Stimulated activated CD4-positive, alpha-beta T cell treated with anti-CD3 and anti-CD28 coated beads, Interleukin-4, amount 100 ng/mL, for 4 hours (primary cell): ENCODE results near the gene PDE4DIP.
"Not testable (repeated sequence)": the region's sequence is repeated elsewhere in the genome, so short reads cannot be mapped to it uniquely, and the experiment has no call there.

Experiments
- DNase-seq, 2 experiments: peaks; one replicate each; pipeline ENCODE4 v3.0.0-alpha.2; 2020

Gene PDE4DIP

GRCh38 chr1:148977785-148978184 is 133.6 kb downstream of the PDE4DIP start:
- not testable (repeated sequence) for DNase-seq

- DNase-seq: not testable (repeated sequence)
Observed at GRCh38 chr1:148989378-148989777, 145.2 kb downstream of the PDE4DIP start.

- not testable (repeated sequence) for DNase-seq
Observed at GRCh38 chr1:148990233-148990788, 146.1 kb downstream of the PDE4DIP start.

- not testable (repeated sequence) for DNase-seq
Observed at GRCh38 chr1:148991818-148992217, 147.6 kb downstream of the PDE4DIP start.

GRCh38 chr1:148992364-148992763 is 148.1 kb downstream of the PDE4DIP start:
- DNase-seq: not testable (repeated sequence)

GRCh38 chr1:148996449-148997224 is 152.4 kb downstream of the PDE4DIP start:
- not testable (repeated sequence) for DNase-seq

GRCh38 chr1:148997405-148997804 is 153.2 kb downstream of the PDE4DIP start:
- DNase-seq: not testable (repeated sequence)

GRCh38 chr1:149002664-149003063 is 158.4 kb downstream of the PDE4DIP start:
- DNase-seq: not testable (repeated sequence)

- DNase-seq: not testable (repeated sequence)
Observed at GRCh38 chr1:149008326-149008725, 164.1 kb downstream of the PDE4DIP start.

- not testable (repeated sequence) for DNase-seq
Observed at GRCh38 chr1:149008769-149009168, 164.5 kb downstream of the PDE4DIP start.

- DNase-seq: not testable (repeated sequence)
Observed at GRCh38 chr1:149009761-149010160, 165.5 kb downstream of the PDE4DIP start.

GRCh38 chr1:149012599-149012998 is 168.4 kb downstream of the PDE4DIP start:
- not testable (repeated sequence) for DNase-seq

GRCh38 chr1:149013513-149013912 is 169.3 kb downstream of the PDE4DIP start:
- DNase-seq: not testable (repeated sequence)

- DNase-seq: not testable (repeated sequence)
Observed at GRCh38 chr1:149015522-149015921, 171.3 kb downstream of the PDE4DIP start.

GRCh38 chr1:149016626-149017025 is 172.4 kb downstream of the PDE4DIP start:
- DNase-seq: not testable (repeated sequence)

- DNase-seq: not testable (repeated sequence)
Observed at GRCh38 chr1:149018577-149018976, 174.3 kb downstream of the PDE4DIP start.

GRCh38 chr1:149024327-149024726 is 180.1 kb downstream of the PDE4DIP start:
- not testable (repeated sequence) for DNase-seq

GRCh38 chr1:149033916-149034315 is 189.7 kb downstream of the PDE4DIP start:
- not testable (repeated sequence) for DNase-seq

- DNase-seq: not testable (repeated sequence)
Observed at GRCh38 chr1:149043056-149043455, 198.8 kb downstream of the PDE4DIP start.

GRCh38 chr1:149064611-149065010 is 220.4 kb downstream of the PDE4DIP start:
- DNase-seq: not testable (repeated sequence)

- not testable (repeated sequence) for DNase-seq
Observed at GRCh38 chr1:149075505-149076127, 231.4 kb downstream of the PDE4DIP start.
